Measurements from ENCODE around the gene IDH3B. TPM values are rescaled to one million over a fixed set of nuclear protein-coding genes. Genes with fewer than 3 reads are reported as not detected.

Gene IDH3B
- 93.9 and 94.4 TPM in 2 replicates for total RNA-seq

GRCh38 chr20:2663887-2664719 is at the start of gene IDH3B:
IDH3B (minus strand) TSS chr20:2664216; CDS start chr20:2664188, 28 bp downstream.

GRCh38 chr20:2692036-2692885 is 28.2 kb upstream of the IDH3B start, which contains the start of gene EBF4:
EBF4 (plus strand) TSS chr20:2692780; CDS start chr20:2693646, 866 bp downstream.

DNA sequence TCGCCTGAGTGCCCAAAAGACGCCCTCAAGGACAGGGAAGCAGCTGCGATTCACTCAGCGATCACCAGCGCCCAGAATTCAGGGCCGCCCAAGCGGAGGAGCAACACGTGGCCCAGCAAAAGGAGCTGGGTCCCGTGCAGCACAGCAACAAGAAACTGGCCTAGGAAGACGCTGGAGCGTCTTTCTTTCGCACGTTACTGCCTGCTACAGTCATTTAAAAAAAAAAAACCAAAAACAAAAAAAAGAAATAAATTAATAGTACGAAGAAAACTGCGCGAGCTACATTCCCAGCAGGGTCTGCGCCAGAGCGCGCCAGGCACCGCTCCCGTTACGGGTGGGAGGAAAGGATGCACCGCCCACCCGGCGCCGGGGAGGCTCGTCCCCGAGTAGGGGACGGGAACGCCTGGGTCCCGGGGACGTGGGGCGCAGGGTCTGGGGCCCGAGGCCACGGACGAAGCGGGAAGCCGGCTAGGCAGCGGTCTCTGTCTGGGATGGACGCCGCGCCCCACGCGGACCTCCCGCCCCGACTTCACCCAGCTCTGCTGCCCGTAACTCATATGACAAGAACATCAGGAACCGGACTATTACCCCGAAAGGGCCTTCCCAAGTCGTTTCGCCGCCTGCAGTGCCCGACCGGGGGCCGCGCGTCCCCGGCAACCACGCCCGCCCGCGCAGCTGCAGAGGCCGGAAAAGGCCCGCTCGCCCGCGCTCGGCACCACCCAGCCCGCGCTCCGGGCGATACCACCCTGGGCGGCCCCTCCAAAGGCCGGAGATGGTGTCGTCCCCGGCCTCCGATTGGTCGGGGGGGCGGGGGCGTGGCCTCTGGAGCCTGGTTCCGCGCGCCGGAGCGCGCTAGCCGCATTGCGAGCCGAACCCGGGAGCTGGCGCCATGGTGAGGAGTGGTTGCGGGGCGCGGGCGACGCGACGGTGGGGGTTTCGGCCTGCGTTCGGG is 12.0 kb downstream of the IDH3B start, which contains the start of gene NOP56:
Gene NOP56, plus strand, starts transcription at position 861 of the 952 bp plus-strand sequence. Its CDS starts 29 bp downstream, at position 890.

Small RNA genes within 50 kb of the gene (small RNA-seq; reads per million reads assigned to genes)
- gene SNORA51 (not detected), gene SNORD110 (not detected), gene SNORD56 (not detected), gene SNORD57 (not detected), gene SNORD86 (not detected)

Other genes starting within 250 kb of the IDH3B start
- 243 and 259 TPM in 2 replicates for gene SNRPB, start 193.4 kb downstream of the IDH3B start, total RNA-seq
- 7.4 and 8.2 TPM in 2 replicates for gene ZNF343, start 155.3 kb downstream of the IDH3B start, total RNA-seq
- gene TMC2, start 127.6 kb downstream of the IDH3B start, total RNA-seq, result not detected in 2 replicates
- 151 and 166 TPM in 2 replicates for gene NOP56, start 11.6 kb downstream of the IDH3B start, total RNA-seq
- gene EBF4, start 28.6 kb upstream of the IDH3B start, total RNA-seq, result 0.19 and 0.98 TPM in 2 replicates
- 0.19 and 0.33 TPM in 2 replicates for gene CPXM1, start 136.4 kb upstream of the IDH3B start, total RNA-seq
- not detected in 2 replicates for gene C20orf141, start 150.8 kb upstream of the IDH3B start, total RNA-seq
- not detected in 2 replicates for gene TMEM239, start 152.1 kb upstream of the IDH3B start, total RNA-seq
- 16.6 and 19.6 TPM in 2 replicates for gene PCED1A, start 176.4 kb upstream of the IDH3B start, total RNA-seq
- 34.6 and 37.6 TPM in 2 replicates for gene VPS16, start 176.5 kb upstream of the IDH3B start, total RNA-seq
- gene PTPRA, start 209.3 kb upstream of the IDH3B start, total RNA-seq, result 52.8 and 53.9 TPM in 2 replicates

Data from vein endothelial cell (primary cell).